ENCODE data around the gene KRT86. TPM values are rescaled to one million over a fixed set of nuclear protein-coding genes. Genes with fewer than 3 reads are reported as not detected.

Gene KRT86
- polyA plus RNA-seq, 1 donor (not counting 4 experiments of a cell fraction or from before 2014, with no cell fraction given): not detected

DNA sequence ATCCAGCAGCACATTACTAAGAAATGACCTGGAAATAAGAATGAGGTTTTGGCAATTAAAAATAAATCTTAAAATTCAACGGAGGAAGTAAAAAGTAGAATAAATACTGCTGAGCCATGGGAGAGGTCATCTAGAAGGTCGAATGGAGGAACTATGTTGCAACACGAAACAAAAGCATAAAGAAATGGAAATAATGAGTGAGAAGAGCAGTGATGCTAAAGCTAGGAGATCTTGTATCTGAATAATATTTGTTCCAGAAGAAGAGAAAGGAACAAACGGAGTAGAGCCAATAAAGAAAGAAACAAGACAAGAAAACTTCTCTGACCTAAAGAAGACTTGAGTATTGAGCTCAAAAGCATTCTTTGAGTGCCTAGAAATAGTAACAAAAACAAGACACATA lies 48.0 kb upstream of the KRT86 start:
- no peak for FAIRE-seq
- Histone ChIP-seq H3K27ac (ENCODE audit: control insufficient read depth, insufficient read depth, low read length) (no peak overlapping the region), H3K4me1 (ENCODE audit: control insufficient read depth, extremely low read depth, insufficient read depth, low read length) (peaks cover 45% of the 10 kb centered on the region)

GRCh38 chr12:52227606-52228166 lies 46.8 kb upstream of the KRT86 start:
- Histone ChIP-seq H3K9ac (ENCODE audit: control insufficient read depth, extremely low read depth, insufficient read depth, low read length) (no peak overlapping the region), H4K20me1 (ENCODE audit: control insufficient read depth, extremely low read depth, insufficient read depth, low read length) (no peaks in the 10 kb centered on the region), H3K27ac (ENCODE audit: control insufficient read depth, insufficient read depth, low read length) (no peak overlapping the region), H3K79me2 (ENCODE audit: control insufficient read depth, insufficient read depth, low read length) (no peaks in the 10 kb centered on the region), H3K4me3 (ENCODE audit: control insufficient read depth in 2 of 3, extremely low read depth in 1 of 3, insufficient read depth in 2 of 3, low read depth in 1 of 3, low read length in 3 of 3) (no peak overlapping the region), H3K9me3 (ENCODE audit: control insufficient read depth, low read depth, low read length) (no peaks in the 10 kb centered on the region), H3K4me1 (ENCODE audit: control insufficient read depth, extremely low read depth, insufficient read depth, low read length) (peaks cover 49% of the 10 kb centered on the region), H3K36me3 (ENCODE audit: control insufficient read depth in 2 of 2, extremely low read depth in 1 of 2, insufficient read depth in 2 of 2, low read length in 2 of 2) (no peaks in the 10 kb centered on the region), H3K9me1 (ENCODE audit: control insufficient read depth, extremely low read depth, insufficient read depth, low read length) (no peaks in the 10 kb centered on the region), H3K27me3 (ENCODE audit: control insufficient read depth, extremely low read depth, insufficient read depth, low read length) (no peaks in the 10 kb centered on the region), H3K4me2 (ENCODE audit: control insufficient read depth, extremely low read depth, insufficient read depth, low read depth, low read length) (no peak overlapping the region), H2AFZ (ENCODE audit: control insufficient read depth, low read length) (no peak overlapping the region)
- no peak for DNase-seq (ENCODE audit: low read depth, low spot score)
- TF ChIP-seq CTCF (optimal IDR thresholded peaks at IDR 0.05 in 1 of 3, IDR thresholded peaks at IDR 0.05 in 1 of 3, conservative IDR thresholded peaks at IDR 0.05 in 1 of 3; ENCODE audit: extremely low read depth in 1 of 3, insufficient read depth in 2 of 3, low read length in 3 of 3) (no peak), EZH2 (IDR thresholded peaks at IDR 0.05; ENCODE audit: low read length) (no peak)
- dilution Hi-C loops (cut with MboI; ENCODE audit: extremely low pct_ligation_motif_present, low sequenced_read_pairs): no loop called here
- FAIRE-seq: no peak

More for the DNA sequence above, 48.0 kb upstream of the KRT86 start:
- dilution Hi-C loops (cut with MboI; ENCODE audit: extremely low pct_ligation_motif_present, low sequenced_read_pairs): no loop called here
- H3K4me3 ChIP-seq (ENCODE audit: control insufficient read depth in 2 of 3, extremely low read depth in 1 of 3, insufficient read depth in 2 of 3, low read depth in 1 of 3, low read length in 3 of 3): no peak overlapping the region
- H3K36me3 ChIP-seq (ENCODE audit: control insufficient read depth in 2 of 2, extremely low read depth in 1 of 2, insufficient read depth in 2 of 2, low read length in 2 of 2): no peaks in the 10 kb centered on the region
- H2AFZ ChIP-seq (ENCODE audit: control insufficient read depth, low read length): no peak overlapping the region
- no peaks in the 10 kb centered on the region for H3K9me1 ChIP-seq (ENCODE audit: control insufficient read depth, extremely low read depth, insufficient read depth, low read length)
- no peak for DNase-seq (ENCODE audit: low read depth, low spot score)
- H3K9ac ChIP-seq (ENCODE audit: control insufficient read depth, extremely low read depth, insufficient read depth, low read length): no peak overlapping the region
- no peaks in the 10 kb centered on the region for H3K79me2 ChIP-seq (ENCODE audit: control insufficient read depth, insufficient read depth, low read length)
- H3K4me2 ChIP-seq (ENCODE audit: control insufficient read depth, extremely low read depth, insufficient read depth, low read depth, low read length): no peak overlapping the region
- no peak for TF ChIP-seq EZH2 (IDR thresholded peaks at IDR 0.05; ENCODE audit: low read length)
- TF ChIP-seq CTCF (optimal IDR thresholded peaks at IDR 0.05 in 1 of 3, IDR thresholded peaks at IDR 0.05 in 1 of 3, conservative IDR thresholded peaks at IDR 0.05 in 1 of 3; ENCODE audit: extremely low read depth in 1 of 3, insufficient read depth in 2 of 3, low read length in 3 of 3): no peak
- H3K9me3 ChIP-seq (ENCODE audit: control insufficient read depth, low read depth, low read length): no peaks in the 10 kb centered on the region
- no peaks in the 10 kb centered on the region for H4K20me1 ChIP-seq (ENCODE audit: control insufficient read depth, extremely low read depth, insufficient read depth, low read length)
- H3K27me3 ChIP-seq (ENCODE audit: control insufficient read depth, extremely low read depth, insufficient read depth, low read length): no peaks in the 10 kb centered on the region

Measured in keratinocyte (primary cell).